GM23248 (cell line): Measurements from ENCODE around the gene ARFGEF2.

Experiments used
- EZH2 ChIP-seq: fragments of 200-600 bp; sonication (generic); IDR thresholded peaks from 2 replicates; pipeline ENCODE4 v1.6.1; 2018; ENCODE audit warnings: antibody characterized with exemption, mild to moderate bottlenecking; ENCODE audit not compliant: insufficient read depth, poor library complexity, severe bottlenecking
- EZH2phosphoT487 ChIP-seq: fragments of 200-600 bp; sonication (generic); IDR thresholded peaks from 2 replicates; pipeline ENCODE4 v1.6.1; 2018; ENCODE audit warnings: antibody characterized with exemption, moderate library complexity, mild to moderate bottlenecking, low read depth; ENCODE audit not compliant: insufficient read depth

GRCh38 chr20:48951041-48951440, 29.5 kb downstream of the ARFGEF2 start:
- TF ChIP-seq EZH2, result no peak
- TF ChIP-seq EZH2phosphoT487, result no peak
